Stimulated activated CD4-positive, alpha-beta T cell treated with anti-CD3 and anti-CD28 coated beads, TNF-alpha, amount 100 ng/mL, for 1 hour (primary cell): ENCODE data around the gene SERAC1.

Experiments
- DNase-seq, 3 donors: peaks; one replicate each; pipeline ENCODE4 v3.0.0-alpha.2; 2020; ENCODE audit warnings: low read depth in 3 of 3, low spot score in 1 of 3

The SERAC1 gene

GRCh38 chr6:158124288-158124687 is 43.8 kb downstream of the SERAC1 start:
- no peak for DNase-seq

GRCh38 chr6:158122048-158122447 is 46.0 kb downstream of the SERAC1 start:
- DNase-seq: no peak

GRCh38 chr6:158121335-158121734 is 46.7 kb downstream of the SERAC1 start:
- DNase-seq: no peak

GRCh38 chr6:158118886-158119285 is 49.2 kb downstream of the SERAC1 start:
- no peak for DNase-seq

DNA sequence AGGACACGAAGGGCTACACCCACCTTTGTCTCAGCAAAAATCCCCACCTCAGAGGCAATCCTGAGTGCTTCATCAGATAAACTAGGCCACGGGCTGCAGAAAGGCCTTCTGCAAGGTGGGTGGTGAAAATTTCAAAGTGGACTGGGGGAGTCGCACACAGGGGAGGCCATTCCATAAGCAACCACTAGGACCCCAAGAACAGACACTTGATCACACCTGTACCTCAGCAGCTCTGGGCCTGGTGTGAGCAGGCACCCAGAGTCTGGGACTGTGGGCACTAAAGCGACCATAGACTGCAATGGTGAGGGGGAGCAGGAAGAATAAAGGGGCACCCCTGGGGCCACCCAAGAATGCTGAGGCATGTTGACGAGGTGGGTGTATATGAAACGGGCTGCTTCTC is 52.6 kb downstream of the SERAC1 start:
- no peak for DNase-seq

DNA sequence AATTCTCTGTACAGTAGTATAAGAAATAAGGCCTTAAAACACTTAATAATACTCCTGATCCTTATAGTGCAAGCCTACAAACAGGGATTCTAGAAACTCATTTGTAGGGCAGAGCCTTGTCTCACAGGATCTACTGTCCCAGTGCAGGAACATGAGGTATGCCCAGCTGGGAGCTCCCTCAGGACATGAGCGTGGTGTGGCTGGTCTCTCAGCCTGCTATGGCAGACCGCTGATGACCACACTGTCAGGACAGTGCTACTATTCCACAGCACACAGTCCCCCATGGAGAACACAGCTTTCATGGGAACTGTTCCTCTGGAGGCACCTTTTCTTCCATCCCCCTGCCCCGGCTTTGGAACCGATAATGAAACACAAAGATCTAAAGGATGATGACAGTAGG is 53.0 kb downstream of the SERAC1 start:
- DNase-seq: no peak

- no peak for DNase-seq
These were observed 54.3 kb downstream of the SERAC1 start for GRCh38 chr6:158113802-158114201.

DNA sequence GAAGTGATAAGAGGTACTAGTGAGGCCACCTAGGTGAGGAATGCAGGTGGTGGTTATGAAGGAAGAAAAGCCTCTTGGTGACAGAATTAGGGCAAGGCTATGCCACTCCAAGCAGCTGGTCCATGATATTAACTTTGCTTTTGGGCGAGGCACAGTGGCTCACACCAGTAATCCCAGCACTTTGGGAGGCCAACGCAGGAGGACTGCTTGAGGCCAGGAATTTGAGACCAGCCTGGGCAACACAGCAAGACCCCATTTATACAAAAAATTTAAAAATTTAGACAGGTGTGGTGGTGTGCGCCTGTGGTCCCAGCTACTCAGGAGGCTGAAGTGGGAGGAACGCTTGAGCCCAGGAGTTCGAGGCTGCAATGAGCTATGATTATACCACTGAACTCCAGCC is 56.1 kb downstream of the SERAC1 start:
- DNase-seq: no peak

- no peak for DNase-seq
These were observed 57.1 kb downstream of the SERAC1 start for GRCh38 chr6:158110986-158111385.

- no peak for DNase-seq
These were observed 58.3 kb downstream of the SERAC1 start for GRCh38 chr6:158109748-158110147.

- DNase-seq: no peak
These were observed 63.4 kb downstream of the SERAC1 start for GRCh38 chr6:158104696-158105095.

DNA sequence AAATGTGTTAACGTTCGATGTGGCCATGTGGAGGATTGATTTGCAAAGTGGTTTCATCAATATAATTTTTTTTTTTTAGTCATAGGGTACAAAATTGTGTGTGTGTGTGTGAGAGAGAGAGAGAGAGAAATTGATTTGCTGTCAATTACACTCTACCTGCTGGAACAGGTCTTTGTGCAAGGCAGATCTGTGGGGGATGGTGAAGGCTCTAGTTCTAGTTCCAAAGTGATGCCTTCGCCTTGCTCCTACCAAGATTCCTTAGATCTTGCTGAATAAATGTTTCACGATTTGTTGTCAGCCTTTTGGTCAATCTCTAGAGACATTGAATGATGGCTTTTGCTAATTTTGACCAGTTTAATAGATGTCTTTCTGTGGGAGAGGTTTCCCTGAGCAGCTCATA is 64.8 kb downstream of the SERAC1 start:
- DNase-seq: no peak

GRCh38 chr6:158095671-158096070 is 72.4 kb downstream of the SERAC1 start:
- DNase-seq: no peak

- DNase-seq: no peak
These were observed 73.0 kb downstream of the SERAC1 start for GRCh38 chr6:158095031-158095430.

DNA sequence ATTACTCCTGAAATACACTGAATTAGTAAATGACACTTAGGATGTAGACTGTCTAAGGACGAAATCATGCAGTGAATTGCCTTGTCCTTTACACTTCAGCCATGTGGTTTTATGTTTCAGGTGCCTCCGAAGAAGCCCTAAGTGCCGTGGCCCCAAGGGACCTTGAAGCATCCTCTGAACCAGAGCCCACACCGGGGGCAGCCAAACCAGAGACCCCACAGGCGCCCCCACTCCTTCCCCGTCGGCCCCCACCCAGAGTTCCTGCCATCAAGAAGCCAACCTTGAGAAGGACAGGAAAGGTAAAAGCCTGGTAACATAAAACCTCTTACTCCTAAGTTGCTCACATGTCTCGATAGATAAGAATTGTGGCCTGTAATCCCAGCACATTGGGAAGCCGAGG is 75.3 kb downstream of the SERAC1 start:
- DNase-seq: no peak

DNA sequence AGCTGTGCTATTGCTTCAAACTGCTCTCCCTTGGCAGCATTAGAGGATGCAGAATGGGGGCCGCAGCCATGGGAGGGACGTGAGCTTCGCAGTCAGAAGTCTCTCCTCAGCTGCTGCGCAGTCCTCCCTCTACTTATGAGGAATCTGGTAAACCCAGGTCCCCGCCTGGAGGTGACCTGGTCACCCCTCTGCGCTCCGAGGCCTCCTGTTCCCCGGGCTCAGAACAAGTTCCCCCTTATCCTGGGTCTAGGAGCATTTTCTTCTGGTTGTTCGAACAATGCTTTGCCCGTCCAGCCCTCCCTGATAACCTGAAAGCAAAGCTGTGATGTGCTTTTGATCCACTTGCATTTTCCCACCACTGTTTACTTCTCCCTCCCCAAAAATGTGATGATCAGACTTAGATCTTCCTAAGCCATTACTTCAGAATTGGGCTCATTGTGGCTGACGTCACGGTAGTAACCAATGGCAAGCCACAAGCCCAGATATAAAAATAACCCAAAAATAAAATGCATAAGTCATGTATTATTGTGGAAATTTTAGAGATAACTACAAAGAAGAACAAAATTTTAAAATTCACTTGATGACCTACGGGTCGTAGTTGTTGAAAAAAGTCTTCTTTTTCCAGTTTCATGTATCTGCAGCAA is 80.7 kb downstream of the SERAC1 start:
- no peak for DNase-seq

GRCh38 chr6:158086504-158087223 is 81.4 kb downstream of the SERAC1 start:
- no peak for DNase-seq

DNA sequence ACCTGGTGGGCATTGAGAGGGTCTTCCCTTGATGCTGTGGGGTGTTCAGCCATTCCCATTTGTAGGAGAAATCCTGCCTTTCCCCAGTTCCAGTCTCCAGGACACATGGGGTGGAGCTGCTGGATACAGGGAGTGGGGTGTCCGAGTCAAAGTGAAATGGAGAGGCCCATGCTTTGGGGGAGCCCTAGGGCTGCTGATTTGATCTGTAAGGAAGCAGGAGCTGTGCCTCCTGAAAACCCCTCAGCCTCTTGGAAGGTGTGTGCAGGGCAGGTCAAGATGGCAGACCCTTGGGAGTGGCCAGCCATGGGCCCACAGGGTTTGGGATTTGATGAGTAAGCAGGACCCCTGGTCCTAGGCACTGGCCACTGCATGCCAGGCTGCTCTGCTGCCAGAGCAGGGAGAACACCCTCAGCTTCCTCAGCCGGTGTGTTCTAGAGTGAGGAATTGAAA is 82.0 kb downstream of the SERAC1 start:
- no peak for DNase-seq

DNA sequence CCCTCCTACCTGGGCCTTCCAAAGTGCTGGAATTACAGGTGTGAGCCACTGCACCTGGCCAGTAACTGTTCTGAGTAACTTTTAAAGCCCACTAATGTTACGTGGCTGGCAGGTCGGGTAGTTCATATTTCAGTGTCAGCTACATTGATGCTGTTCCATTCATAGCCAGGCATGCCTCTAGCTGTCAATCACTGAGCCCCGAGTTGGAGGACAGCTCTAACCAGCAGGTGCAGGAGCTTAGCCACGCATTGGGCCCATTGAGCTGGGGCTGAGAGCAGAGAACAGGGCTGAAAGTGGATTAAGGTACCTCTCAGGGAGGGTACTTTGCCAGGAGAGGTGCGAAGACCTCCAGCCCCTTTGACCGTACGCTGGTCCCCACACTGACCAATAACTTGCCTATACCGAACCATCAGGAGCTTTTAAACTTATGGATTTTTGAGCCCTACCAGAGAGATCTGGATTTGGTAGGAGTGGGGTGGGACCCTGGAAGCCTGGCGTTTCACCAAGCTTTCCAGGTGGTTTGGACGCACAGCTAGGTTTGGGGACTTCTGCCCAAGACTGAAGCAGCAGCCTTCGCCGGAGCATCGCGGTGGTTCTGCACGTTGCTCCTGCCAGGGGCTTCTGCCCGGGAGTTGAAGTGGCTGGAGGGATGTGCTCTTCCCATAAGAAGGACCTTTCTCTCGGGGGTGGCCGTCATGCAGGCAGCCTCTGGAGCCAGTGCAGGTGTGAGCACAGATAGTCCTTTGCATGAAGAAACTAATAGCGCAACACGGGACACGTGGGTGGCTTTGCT is 82.6 kb downstream of the SERAC1 start:
- DNase-seq: no peak

GRCh38 chr6:158083455-158084325 is 84.4 kb downstream of the SERAC1 start:
- no peak for DNase-seq

- no peak for DNase-seq
These were observed 86.5 kb downstream of the SERAC1 start for GRCh38 chr6:158081657-158081935.
